GM19395 (cell line): ENCODE results near the gene SPRR2A.
"Not testable (repeated sequence)": the region's sequence is repeated elsewhere in the genome, so short reads cannot be mapped to it uniquely, and the experiment has no call there.

Experiments used
- ATAC-seq: cut with Tn5 transposase; IDR thresholded peaks from one replicate; pipeline ENCODE4 v1.9.1; 2021; ENCODE audit warnings: mild to moderate bottlenecking, moderate library complexity; ENCODE audit not compliant: unreplicated experiment

The SPRR2A gene

DNA sequence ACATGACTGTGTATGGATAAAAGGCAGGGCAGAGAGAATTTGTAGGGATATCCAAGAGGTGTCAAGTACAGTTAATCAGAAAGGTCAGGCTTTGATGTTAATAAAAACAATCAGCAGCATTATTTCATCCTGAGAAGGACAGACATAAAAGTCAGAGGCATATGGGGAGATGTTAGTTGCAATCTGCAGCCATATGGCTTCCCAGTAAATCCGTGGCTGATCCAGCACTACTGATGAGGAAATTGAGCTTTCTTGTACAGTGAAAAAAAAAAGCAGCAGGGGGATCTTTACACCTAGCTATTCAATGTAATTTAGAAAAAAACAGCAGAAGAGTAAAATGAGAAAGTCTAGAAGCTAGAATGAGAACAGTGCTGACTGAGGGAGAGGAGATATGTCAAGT is 28.5 kb downstream of the SPRR2A start:
- ATAC-seq, result no peak

DNA sequence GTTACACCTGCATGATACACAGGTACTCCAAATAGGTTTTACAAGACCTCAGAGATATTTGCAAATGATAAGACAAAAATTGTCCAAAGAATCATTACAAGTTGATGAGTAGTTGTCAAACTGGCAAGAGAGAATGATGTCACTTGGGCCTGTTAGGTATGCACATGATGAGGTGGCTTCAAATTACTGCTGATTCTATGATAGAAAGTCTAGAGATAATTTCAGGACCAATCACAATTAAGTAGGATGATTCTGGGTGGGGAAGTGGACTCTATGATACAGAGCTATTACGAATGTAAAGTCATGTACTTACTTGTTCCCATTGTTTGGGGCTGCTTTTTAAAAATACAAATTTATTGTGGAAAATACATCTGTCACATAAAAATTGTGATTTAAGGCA is 31.5 kb downstream of the SPRR2A start:
- ATAC-seq, result no peak

DNA sequence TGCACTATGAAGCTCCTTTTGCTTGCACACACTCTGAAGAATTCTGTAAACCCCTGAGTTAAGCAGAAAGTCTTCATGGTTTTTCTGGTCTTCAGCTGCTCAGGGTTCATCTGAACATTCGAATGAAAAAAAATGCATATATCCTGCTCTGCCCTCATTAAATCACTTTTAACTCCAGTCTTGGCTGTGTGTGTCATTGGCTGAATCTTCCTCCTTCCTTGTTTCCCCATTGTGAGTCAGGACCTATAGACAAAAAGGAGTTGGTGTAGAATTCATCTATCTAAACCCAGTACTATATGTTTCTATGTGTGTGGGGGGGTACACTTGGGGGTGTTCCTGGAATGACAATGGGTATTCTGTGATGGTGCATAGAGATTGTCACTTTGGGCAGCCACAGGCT is 32.9 kb downstream of the SPRR2A start:
- ATAC-seq, result no peak

DNA sequence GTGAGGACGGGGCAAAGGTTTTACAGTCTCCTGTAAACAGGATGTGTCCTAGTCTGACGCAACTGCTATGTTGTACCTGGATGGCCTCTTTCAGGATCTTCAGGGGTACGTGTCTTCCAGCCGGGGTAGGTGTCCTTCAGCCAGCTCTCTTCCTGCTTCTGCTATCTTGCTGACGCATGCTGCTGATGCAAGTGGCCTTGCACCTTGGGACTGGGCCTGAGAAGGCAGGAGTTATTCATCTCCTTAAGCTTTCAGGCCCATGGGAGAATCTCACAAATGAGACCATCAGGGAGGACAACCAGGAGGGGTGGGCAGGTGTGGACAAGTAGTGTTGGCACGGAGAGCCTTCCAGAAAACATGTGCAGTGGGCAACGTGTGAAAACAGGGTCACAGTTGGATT is 34.2 kb downstream of the SPRR2A start:
- ATAC-seq, result no peak

DNA sequence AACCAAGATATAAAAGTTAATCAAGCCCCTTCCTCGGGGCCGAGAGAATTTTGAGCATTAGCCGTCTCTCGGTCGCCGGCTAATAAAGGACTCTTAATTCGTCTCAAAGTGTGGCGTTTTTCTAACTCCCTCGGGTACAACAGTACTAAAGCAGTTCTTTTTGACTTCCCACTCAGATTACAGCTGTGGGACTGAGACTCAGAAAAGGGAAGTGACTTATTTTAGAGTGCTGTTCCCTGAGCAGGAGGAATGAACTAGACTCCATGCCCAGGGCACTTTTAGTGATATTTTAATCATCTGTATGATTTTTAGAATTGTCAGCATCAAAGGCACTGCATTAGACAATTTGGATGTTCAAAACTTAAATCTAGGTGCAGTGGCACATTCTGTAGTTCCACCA is 35.0 kb downstream of the SPRR2A start:
- ATAC-seq, result not testable (repeated sequence)

DNA sequence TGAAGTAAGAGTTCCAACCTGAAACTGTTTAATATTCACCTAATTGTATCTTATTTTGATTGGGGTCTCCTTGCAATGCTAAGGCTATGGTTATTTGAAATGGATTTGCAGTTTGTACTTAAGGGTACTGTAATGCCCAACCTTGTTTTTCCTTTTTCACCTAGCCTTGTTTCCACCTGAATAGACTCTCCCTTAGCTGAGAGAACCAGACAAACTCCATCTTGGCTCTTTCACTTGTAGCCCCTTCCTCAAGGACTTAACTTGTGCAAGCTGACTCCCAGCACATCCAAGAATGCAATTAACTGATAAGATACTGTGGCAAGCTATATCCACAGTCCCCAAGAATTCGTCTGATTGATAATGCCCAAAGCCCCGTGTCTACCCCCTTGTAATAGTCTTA is 35.5 kb downstream of the SPRR2A start:
- not testable (repeated sequence) for ATAC-seq

DNA sequence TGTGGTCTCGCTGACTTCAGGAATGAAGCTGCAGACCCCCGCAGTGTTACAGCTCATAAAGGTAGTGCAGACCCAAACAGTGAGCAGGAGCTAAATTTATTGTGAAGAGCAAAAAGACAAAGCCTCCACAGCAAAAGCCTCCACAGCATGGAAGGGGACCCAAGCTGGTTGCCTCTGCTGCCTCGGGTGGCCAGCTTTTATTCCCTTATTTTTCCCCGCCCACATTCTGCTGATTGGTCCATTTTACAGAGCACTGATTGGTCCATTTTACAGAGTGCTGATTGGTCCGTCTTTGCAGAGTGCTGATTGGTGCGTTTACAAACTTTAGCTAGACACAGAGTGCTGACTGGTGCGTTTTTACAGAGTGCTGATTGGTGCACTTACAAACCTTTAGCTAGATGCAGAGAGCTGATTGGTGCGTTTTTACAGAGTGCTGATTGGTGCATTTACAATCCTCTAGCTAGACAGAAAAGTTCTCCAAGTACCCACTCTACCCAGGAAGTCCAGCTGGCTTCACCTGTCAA is 46.0 kb downstream of the SPRR2A start:
- not testable (repeated sequence) for ATAC-seq
